ENCODE measurements around the gene ALDH1A2. TPM values are rescaled to one million over a fixed set of nuclear protein-coding genes. Genes with fewer than 3 reads are reported as not detected.

ALDH1A2 gene
- polyA plus RNA-seq, 1 of the 3 experiments (the other 2 are of a cell fraction): not detected

GRCh38 chr15:58081891-58082290 lies 16.4 kb upstream of the ALDH1A2 start:
- H3K4me1 ChIP-seq (ENCODE audit: control insufficient read depth in 1 of 2, insufficient read depth in 2 of 2, low read depth in 1 of 2, low read length in 1 of 2): no peaks in the 10 kb centered on the region; a peak in 1 of 4 replicates
- POLR2A ChIA-PET: no interaction called here
- DNase-seq: no peak
- TF ChIP-seq SMC3 (IDR thresholded peaks at IDR 0.05; ENCODE audit: low read depth, low read length) (no peak), MEF2A (IDR thresholded peaks at IDR 0.05; ENCODE audit: borderline replicate concordance, low read depth) (no peak), SIN3A (IDR thresholded peaks at IDR 0.05; ENCODE audit: borderline replicate concordance, low read depth, low read length) (no peak), NRF1 (IDR thresholded peaks at IDR 0.05; ENCODE audit: low read depth, low read length) (no peak), FOSL2 (IDR thresholded peaks at IDR 0.05; ENCODE audit: borderline replicate concordance, low read depth) (no peak), TCF12 (IDR thresholded peaks at IDR 0.05) (no peak), MXI1 (IDR thresholded peaks at IDR 0.05; ENCODE audit: low read depth, low read length) (no peak), PBX3 (IDR thresholded peaks at IDR 0.05) (no peak), REST (IDR thresholded peaks at IDR 0.05; ENCODE audit: low read depth, low read length) (no peak), CTCF (IDR thresholded peaks at IDR 0.05) (no peak), RFX5 (IDR thresholded peaks at IDR 0.05; ENCODE audit: low read length) (no peak), JUND (IDR thresholded peaks at IDR 0.05) (no peak), MAX (IDR thresholded peaks at IDR 0.05; ENCODE audit: low read depth) (no peak), ELF1 (IDR thresholded peaks at IDR 0.05) (no peak)
- no peaks in the 10 kb centered on the region for H3K79me2 ChIP-seq (ENCODE audit: insufficient read depth)
- 0 out of 2 replicates have a peak, but pooled peaks cover 5% of the 10 kb centered on the region for H3K27me3 ChIP-seq (ENCODE audit: insufficient read depth)
- peaks cover 11% of the 10 kb centered on the region for H3F3A ChIP-seq (replicated peaks; ENCODE audit: insufficient read depth)
- no peaks in the 10 kb centered on the region for H3K9me3 ChIP-seq
- H3K36me3 ChIP-seq (replicated peaks in 1 of 2; ENCODE audit: control insufficient read depth in 1 of 2, insufficient read depth in 2 of 2, low read length in 1 of 2): no peaks in the 10 kb centered on the region
- H2AFZ ChIP-seq (ENCODE audit: low read depth): no peak overlapping the region
- H4K20me1 ChIP-seq (ENCODE audit: insufficient read depth): no peaks in the 10 kb centered on the region
- H3K4me2 ChIP-seq: no peak overlapping the region
- H3K27ac ChIP-seq (ENCODE audit: low read depth in 2 of 2, low read length in 1 of 2): no peak overlapping the region
- H3K9me2 ChIP-seq: no peaks in the 10 kb centered on the region
- no peak overlapping the region for H3K9ac ChIP-seq
- H3K4me3 ChIP-seq (ENCODE audit: low read depth in 2 of 2, low read length in 1 of 2): no peak overlapping the region
- 58% methylated on average over 4 of the region's 4 CpGs for WGBS (ENCODE audit: low lambda C conversion rate)
- CTCF ChIA-PET: interaction anchor here (2.6 kb wide), 1 partner anchor 11 kb away, joined by 10 read pairs; no protein-coding TSS in a partner anchor
